GM19023 (cell line): ENCODE results near the gene TMEM182.

ENCODE experiments used
- ATAC-seq: cut with Tn5 transposase; IDR thresholded peaks from one replicate; pipeline ENCODE4 v1.9.1; 2021; ENCODE audit warnings: mild to moderate bottlenecking, moderate library complexity; ENCODE audit not compliant: unreplicated experiment

The TMEM182 gene, protein sequence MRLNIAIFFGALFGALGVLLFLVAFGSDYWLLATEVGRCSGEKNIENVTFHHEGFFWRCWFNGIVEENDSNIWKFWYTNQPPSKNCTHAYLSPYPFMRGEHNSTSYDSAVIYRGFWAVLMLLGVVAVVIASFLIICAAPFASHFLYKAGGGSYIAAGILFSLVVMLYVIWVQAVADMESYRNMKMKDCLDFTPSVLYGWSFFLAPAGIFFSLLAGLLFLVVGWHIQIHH

DNA sequence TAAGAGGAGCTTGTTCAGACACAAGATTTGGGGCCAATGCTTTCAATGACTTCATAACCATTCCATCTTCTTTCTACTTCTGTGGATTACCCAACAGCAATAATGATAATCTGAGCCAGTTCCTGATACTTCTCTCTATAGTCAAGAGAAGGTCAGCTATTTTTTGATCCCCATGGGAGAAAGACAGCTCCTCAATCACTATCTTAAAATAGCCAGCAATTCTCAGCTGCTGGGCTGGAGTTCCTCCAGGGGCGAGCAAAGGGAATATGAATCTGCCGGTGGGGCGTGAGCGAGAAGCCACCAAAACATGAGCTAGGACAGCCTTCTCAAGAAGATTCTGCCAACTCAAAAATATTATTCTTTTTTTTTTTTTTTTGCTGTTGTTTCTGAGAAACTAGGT, at the start of gene TMEM182:
Gene TMEM182, plus strand, starts transcription at position 269 of the 400 bp plus-strand sequence. CDS start 187 bp downstream, outside the sequence.
- ATAC-seq: no peak

DNA sequence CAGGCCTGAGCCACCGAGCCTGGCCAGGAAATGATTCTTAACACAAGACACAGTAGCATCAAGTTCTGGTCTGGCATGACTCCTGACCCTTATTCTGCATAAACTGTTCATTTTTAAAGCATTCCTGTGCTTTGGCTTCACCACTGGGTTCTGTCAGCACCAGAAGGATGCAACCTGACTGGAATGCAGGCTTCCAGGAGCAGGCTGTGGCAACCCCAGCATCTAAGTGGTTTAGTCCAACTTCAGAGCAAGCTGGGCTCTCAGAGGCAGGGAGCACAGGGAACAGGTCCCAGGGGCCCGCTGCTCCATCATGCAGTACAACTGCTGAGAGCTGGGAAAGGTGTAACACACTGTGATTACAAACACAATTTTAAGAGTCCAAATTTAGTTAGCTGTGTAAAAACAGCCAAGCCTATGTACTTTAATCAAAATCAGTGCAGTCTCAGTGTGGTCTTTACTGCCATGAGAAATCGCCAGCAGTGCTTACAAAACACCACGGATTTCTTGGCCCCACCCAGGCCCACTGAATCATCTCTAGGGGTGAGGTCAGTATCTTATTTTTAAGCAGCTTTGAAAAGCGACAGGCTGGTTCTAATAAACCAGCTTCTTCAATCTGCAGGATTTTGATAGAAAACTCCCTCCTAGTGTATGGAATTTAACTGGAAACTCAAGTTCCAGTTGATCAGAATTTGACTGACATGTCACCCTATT, 44.4 kb upstream of the TMEM182 start:
- no peak for ATAC-seq

- no peak for ATAC-seq
These were observed 43.2 kb upstream of the TMEM182 start for GRCh38 chr2:102718387-102719316.

DNA sequence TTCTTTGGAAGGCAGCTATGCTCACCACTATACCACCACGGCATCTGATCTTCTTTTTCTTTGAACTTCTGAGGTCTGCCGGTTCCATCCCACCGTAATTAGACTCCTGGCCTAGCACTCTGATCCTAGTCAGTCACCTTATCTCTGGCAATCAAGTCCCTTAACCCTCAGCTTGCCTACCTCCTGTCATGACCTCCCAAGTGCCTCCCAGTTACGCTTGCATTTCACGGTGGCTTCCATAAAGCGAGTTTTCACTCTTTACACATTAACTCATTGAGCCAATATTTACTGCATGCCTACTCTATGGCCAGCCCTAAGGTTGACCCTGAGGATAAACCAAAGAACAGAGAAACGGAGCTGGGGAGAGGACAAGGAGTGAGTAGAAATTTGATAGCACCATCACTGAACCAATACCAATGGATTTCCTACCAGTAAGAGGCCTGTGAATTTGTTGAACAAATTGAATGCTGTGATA, 37.8 kb upstream of the TMEM182 start:
- no peak for ATAC-seq

DNA sequence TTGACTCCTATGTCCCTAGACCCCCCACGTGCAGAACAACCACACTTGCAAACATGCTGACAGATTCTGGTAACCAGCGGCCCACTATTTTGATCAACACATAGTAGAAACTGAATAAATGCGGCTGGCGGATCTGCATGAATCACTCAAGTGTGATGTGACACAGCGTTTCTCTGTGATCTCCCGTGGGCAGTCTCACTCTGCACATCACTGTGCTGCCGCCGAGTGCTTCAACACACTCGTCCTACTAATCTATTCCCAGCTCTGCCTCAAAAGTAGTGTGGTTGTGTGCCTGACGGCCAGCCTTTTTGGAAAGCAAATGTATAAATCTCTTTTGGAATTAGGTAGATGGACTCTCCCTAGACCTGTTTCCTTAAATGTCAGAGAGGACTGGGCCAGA, 37.3 kb upstream of the TMEM182 start:
- no peak for ATAC-seq

- no peak for ATAC-seq
These were observed 35.4 kb upstream of the TMEM182 start for GRCh38 chr2:102726128-102727087.

- ATAC-seq: no peak
These were observed 26.3 kb upstream of the TMEM182 start for GRCh38 chr2:102735416-102736109.

- ATAC-seq: peak; percentile 20
These were observed 25.8 kb upstream of the TMEM182 start for GRCh38 chr2:102736110-102736409.

GRCh38 chr2:102736410-102737409, 25.1 kb upstream of the TMEM182 start:
- ATAC-seq: peak; percentile 95

GRCh38 chr2:102737431-102737830, 24.4 kb upstream of the TMEM182 start:
- ATAC-seq: no peak

- ATAC-seq: no peak
These were observed 18.6 kb upstream of the TMEM182 start for GRCh38 chr2:102743259-102743658.

DNA sequence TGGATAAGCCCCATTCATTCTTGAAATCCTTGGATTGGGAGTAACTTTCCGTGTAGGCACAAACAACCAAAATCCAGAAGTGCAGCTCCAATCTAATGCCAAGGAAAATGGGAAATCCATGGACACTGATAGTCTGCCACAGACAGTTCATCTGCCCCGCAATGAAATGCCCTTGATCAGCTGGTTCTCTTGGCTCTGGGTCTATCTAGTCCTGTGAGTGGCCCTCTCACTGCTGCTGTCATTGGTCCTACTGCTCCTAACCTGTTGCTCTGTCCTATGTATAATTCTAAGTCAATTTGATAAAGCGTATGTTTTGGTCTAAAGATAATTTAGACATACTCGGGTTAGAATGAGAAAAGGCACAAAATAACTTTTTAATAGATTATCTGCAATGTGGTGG, 13.7 kb upstream of the TMEM182 start:
- ATAC-seq: no peak

GRCh38 chr2:102749938-102750337, 11.9 kb upstream of the TMEM182 start:
- ATAC-seq: peak; percentile 58

DNA sequence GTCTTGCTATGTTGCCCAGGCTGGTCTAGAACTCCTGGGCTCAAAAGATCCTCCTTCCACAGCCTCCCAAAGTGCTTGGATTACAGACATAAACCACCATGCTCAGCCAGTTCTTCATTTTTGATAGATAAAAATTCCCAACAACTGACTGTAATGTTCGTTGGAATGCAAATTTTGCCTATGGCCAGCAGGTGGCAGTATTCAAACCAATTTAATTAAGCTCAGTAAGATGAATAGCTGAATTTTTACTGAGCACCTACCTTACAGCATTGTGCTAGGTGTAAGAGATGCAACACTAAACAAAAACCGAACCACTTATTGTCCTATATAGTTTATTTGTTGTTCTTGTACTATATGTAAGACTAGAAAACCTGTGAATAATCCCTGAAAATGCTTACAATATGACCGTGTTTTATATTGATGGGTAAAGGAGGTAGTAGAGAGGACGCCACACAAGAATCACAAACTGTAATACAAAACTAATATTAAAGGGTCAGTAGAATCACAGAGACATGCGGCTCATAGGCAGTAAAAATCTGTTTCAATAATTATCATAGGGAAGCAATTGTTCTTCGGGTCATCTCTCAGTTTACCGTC, 8.2 kb upstream of the TMEM182 start:
- no peak for ATAC-seq

DNA sequence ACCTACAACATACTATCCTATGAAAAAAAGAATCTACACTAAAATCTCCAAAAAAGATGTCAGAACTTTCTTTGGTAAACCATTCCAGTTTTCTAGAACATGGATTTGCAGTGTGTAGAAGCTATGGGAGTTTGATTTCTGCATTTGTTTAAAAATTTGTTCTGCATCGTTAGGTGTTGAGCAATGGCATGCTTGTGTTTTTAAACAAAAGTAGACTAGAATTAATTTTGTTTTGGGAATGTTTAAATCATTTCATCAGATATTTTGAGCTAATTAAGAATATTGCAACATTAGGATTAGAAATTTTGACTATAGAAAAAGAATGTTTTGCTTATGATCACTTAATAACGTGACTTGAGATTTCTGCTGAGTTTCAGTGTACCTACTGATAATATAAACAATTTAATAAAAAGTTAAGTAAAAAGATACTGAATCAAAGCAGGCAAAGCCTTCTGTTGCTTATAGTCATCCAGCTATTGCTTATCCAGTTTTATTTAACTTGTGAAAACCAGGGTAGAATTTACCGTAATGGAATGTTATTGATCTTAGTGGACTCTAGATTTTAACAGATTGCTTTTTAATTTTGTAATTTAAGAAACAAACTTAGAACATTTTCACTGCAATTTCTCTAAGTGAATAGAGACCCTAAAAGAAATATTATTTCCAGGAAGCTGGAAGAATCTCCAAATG, 7.2 kb upstream of the TMEM182 start:
- no peak for ATAC-seq

DNA sequence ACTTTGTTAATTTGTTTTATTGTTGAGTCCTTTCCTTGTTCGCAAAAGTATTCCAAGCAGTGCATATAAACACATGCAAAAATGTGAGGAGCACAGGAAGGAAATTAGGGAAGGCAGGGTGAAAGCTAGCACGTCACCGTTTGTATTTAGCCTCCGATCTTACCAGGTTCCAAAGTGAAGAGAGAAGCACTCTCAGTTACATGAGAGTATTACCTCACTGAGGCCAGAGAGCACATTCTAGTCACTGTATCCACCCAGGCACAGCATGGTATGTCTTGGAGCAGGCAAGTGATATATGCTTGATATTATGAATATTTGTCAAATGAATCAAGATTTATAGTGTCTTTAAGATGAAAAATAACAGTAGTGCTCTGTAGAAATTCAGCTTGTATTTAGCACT, 6.5 kb upstream of the TMEM182 start:
- ATAC-seq: no peak

- ATAC-seq: no peak
These were observed 3.4 kb upstream of the TMEM182 start for GRCh38 chr2:102758439-102758838.

GRCh38 chr2:102764083-102764482, 2.3 kb downstream of the TMEM182 start:
- ATAC-seq: no peak
